ENCODE data around the gene PSMA4. TPM values are rescaled to one million over a fixed set of nuclear protein-coding genes. Genes with fewer than 3 reads are reported as not detected.
"Not testable (repeated sequence)": the region's sequence is repeated elsewhere in the genome, so short reads cannot be mapped to it uniquely, and the experiment has no call there.

The PSMA4 gene
- polyA plus RNA-seq, 12 donors = 122 to 211 (median 168) TPM; not detected in 1

DNA sequence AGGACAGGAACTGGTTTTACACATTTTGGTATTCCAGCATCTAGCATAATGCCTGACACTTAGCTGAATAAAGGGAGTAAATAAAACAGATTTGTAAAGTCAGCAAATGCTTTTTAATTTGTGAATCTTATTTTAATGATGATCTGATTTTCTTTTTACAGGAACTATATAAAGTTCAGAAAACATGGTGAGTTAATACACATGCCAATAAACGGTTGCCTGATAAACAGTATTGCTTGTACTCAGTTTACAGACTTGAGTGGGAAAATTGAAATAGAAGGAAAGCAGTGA lies 1.4 kb downstream of the PSMA4 start:
- DNase-seq = no peak

DNA sequence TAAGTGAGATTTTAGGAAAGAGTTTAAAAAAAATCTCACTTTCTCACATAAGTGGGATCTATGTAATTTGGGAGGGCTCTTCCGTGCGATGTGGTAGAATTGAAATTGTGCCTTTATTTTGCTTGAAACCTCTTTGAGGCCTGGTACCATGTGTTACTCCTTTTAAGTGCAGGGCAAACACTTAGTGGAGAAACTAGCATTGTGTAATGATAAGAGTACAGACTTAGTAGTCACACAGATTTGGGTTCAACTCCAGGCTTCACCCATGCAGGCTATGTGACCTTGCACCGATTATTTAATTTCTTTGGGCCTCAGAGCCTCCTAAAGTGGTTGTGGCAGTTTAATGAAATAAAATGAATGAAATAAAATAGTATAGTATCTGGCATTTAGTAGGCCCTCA lies 2.4 kb downstream of the PSMA4 start:
- no peak for DNase-seq

DNA sequence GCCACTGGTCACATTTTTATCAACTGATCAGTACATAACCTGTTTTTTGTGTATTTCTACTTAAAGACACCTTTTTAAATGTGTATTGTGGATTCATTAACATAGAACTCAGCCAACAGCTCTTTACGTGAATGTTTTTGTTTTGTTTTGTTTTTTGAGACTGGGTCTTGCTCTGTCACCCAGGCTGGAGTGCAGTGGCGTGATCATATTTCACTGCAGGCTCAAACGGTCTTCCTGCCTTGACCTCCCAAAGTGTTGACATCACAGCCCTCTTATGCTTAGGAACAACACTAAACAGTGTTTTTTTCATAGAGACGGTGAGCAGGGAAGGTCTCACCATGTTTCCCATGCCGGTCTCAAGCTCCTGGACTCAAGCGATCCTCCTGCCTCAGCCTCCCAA lies 9.9 kb downstream of the PSMA4 start:
- DNase-seq = no peak

DNA sequence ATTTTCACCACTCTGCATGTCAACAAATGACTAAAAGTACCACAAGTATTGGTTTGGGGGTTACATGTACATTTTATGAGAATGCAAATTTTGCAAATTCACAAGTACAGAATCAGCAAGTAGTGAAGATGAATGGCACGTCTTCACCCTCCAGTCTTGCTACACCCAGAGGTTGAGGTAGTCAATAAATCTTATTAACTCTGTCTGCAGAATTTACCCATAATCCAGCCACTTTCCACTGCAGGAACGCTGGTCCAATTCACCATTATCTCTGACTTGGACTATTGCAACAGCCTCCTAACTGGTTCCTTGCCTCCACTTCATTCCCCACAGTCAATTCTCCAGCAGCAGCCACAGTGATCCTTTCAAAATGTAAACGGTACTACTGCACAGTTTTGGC lies 10.6 kb downstream of the PSMA4 start:
- no peak for DNase-seq

DNA sequence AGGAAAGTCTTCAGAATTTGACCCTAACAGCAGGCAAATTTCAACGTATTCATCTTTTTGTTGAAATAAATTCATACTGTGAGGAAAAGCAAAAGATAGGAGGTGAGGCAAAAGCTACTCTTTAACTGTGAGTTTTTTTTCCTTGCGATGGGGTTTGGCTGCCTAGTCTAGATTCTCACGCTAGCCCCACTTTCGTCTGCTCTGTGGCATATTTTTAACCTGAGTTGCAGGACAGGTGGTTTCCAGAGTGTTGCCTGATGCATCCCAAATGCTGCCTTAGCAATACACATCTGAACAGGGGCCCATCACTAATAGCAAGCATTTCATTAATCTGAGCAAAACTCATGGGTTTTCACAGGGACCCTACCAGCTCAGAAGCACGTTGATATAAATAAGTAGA lies 11.7 kb downstream of the PSMA4 start:
- no peak for DNase-seq

DNA sequence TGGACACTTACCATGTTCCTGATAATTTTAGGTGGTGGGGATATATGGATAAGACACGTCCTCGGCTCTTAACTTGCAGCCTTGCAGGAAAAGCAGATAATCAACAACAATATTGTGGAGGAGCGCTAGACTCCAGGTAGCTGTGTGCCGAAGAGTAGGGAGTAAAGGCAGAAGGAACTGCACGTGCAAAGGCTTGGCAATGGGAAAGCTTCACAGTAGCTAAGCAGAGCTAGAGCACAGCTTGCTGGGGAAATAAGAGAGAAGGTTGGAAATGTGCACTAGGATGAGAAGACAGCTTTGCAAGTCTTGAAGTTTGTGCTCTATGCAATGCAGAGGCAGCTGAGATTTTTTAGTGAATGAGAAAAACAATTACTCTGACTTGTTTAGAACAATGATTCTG lies 12.4 kb downstream of the PSMA4 start:
- DNase-seq = no peak

DNA sequence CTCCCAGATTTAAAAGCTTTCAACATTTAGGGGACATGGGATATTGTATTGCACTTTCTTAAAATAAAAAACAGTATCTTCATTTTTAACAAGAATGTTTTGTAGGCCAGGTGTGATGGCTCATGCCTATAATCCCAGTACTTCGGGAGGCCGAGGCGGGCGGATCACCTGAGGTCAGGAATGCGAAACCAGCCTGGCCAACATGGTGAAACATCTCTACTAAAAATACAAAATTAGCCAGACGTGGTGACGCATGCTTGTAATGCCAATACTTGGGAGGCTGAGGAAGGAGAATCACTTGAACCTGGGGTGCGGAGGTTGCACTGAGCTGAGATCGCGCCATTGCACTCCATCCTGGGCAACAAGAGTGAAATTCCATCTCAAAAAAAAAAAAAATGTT lies 20.0 kb downstream of the PSMA4 start:
- not testable (repeated sequence) for DNase-seq

DNA sequence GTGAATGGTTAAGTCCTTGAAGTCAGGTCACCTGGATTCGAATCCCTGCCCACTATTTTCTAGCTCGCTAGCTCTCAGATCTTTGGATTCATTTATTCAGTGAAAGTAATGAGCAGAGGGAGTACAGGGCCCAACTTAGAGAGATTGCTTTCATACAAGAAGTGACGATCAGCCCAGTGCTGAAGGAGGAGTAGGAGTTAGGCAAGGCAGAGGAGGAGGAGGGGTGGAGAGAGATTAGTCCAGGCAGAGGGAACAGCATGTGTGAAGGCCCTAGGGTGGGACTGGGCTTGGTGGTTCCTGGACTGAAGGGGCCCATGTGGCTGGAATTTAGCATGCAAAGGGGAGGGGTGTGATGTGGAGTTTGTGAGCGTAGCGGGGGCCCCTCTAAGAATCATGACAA lies 21.2 kb downstream of the PSMA4 start:
- no peak for DNase-seq

DNA sequence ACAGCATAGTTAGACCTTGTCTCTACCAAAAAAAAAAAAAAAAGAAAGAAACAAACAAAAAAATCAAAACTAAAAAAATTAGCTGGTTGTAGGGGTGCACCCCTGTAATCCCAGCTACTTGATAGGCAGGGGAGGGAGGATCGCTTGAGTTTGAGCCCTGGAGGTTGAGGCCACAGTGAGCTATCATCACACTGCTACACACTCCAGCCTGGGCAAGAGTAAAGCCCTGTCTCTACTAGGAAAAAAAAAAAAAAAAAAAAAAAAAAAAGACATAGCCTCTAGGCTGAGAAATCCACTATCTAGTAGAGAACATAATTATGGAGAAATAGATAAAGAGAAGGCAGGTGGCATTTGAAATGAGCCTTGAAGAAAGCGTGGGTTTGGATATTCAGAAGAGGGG lies 22.8 kb downstream of the PSMA4 start:
- DNase-seq = no peak

DNA sequence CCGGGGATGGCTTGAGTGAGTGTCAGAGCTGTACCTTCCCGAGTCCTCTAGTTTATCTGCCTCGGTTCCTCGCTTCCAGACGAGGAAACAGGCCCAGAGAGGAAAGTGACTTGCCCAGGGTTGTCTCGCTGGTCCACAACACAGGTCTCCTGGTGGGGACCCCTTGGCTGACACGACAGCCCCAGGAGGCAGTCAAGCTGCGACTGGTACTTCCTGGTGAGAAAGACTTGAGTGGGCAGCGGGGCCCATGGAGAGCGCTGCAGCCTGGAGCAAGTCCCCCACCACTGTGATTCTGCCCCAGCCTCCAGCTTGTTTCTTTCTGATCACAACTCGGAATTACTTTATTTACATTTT lies 24.5 kb downstream of the PSMA4 start:
- DNase-seq = no peak

DNA sequence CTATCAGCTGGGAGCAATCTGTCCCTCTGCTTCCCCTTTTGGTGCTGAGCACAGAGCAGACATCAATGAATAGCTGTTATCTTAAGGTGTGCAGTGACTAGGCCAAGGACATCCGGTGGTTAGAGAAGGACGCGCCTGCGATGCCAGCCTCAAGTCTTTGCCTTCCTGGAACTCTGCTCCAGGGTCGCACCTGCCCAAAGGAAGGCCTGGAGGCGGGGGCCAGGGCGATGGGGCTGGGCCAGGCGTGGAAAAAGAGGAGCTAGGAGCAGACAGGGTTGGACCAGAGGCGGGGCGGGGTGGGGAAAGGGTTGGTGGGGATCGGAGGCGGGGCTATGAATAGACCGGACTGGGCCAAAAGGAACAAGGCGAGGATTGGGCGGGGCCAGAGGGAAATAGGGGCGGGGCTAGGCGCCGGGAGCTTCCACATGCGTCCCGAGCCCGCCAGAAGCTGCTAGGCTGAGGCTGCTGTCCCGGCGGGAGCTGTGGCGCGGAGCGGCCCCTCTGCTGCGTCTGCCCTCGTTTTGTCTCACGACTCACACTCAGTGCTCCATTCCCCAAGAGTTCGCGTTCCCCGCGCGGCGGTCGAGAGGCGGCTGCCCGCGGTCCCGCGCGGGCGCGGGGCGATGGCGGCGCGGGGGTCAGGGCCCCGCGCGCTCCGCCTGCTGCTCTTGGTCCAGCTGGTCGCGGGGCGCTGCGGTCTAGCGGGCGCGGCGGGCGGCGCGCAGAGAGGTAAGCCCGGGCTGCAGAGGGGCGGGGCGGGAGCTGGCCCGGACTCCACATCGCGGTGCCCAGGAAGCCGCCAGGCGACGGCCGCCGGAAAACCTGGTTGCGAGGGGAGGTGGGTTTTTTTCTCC lies 25.1 kb downstream of the PSMA4 start, which contains the start of gene CHRNA5:
CHRNA5 (plus strand) TSS at position 424 of the 854 bp plus-strand sequence; CDS start at position 624, 200 bp downstream.
- DNase-seq = peak; percentile 69

DNA sequence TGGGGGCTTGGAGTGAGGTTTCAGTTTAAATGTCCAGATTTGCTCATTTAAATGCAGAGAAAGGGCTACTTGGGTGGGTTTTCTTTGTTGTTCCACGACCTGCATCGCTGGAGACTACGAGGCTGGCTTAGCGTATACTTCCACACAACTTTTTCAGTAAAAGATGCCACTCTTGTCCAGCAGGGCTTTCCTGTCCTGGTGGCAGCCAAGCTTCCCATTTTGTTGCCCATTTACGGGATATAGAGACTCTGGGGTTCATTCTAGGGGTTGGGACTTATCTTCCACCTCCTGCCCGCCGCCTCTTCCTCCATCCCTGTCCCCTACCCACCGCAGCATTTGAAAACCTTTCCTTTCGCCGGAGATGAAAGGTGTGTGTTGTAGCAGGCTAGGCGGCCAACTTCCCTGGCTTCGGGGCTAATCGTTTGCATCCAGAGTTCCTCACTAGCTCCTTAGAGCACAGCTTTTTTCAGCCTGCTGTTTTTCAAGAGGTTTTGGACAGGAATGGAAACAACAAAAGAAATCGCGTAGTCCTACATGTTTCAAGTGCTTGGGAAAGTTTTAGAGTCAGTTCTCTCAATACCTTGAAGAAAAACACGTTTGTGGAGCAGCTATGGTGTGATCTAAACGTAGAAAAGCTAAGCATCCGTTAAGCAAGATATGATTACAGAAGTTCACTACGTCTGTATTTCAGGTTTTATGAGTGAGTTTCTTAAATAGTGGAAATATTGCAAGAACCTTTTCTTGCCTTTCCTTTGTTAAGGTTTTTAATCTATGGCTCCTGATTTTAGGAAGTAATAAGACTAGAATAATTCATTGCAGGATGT lies 25.9 kb downstream of the PSMA4 start:
- peak; percentile 3 for DNase-seq

DNA sequence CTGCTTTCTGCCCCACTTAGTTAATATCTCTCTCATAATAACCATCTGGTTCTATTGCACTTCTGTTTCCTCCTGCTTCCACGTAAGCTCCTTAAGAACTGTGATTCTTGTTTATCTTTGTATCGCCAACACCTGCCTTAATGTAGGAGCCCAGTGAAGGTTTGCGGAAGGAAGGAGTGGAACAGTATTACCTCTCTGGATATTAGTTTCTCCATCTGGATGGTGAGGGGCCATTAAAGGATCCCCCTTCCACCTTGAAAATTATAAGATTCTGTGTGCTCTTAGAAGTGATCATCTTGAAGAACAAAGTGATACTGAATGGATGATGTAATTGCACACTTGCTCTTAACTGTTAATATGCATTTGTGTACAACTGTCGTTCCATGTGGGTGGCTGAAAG lies 27.3 kb downstream of the PSMA4 start:
- DNase-seq = no peak

DNA sequence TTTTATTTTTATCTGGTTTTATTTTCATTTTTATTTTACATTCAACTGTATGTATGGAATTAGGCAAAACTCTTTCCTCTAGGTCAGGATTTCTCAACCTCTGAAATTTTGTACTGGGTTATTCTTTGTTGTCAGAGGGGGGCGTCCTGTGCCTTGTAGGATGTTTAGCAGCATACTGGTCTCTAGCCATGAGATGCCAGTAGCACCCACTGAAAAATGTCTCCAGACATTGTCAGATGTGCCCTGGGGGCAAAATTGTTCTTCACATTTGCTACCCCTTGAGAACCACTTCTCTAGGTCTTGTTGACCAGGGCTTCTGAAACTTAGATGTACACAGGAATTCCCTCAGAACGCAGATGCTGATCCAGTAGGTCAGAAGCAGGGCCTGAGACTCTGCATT lies 30.5 kb downstream of the PSMA4 start:
- no peak for DNase-seq

DNA sequence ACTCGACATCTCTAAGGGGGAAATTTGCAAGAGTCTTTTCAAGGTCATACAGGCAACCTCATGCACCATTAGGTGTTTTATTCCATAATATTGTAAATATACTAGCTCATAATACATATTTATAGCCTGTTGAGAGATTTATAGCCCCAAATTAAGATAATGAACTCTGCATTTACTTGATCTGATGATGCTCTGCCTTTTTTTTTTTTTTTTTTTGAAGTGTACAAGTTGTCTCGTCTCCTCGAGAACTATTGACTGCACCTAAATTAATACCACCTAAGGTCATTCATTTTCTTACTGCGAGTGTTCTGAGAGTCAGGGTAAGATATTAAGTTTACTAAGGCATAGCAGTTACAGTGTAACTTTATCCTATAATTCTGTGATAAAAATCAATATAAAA lies 31.1 kb downstream of the PSMA4 start:
- DNase-seq = no peak

DNA sequence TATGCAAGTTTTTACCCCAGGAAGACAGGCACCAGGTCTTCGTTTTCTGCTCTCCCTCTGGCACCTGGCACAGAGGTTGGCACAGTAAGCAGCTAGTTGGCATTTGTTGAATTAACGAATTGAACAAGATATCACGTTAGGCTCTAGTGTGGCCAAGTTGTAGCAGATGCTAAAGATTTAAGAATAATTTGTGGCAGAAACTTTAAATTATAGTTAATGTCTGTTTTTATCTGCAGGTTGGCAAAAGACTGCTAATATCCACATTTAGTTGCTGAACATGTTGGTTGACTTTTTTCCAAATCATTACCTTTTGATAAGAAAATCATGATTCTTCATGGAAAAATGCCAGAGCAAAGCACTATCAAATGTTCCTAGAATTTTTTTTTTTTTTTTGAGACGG lies 33.2 kb downstream of the PSMA4 start:
- no peak for DNase-seq

DNA sequence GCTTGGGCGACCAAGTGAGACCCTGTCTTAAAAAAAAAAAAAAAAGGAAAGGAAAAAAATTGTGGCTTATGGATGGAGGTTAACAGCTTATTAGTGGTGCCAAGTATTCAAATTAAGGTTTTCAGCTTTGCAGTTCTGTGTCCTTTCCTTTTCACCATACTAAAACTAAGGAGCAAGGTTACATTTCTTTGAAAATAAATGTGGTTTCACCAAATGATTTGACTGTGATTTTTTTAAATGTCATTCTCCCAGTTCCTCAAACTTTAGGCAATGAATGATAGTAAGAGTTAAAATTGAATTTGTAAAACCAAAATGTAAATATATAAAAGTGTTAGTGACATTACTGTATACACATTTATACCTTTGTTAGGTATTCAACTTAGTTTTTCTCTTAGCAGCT lies 34.7 kb downstream of the PSMA4 start:
- DNase-seq = no peak

DNA sequence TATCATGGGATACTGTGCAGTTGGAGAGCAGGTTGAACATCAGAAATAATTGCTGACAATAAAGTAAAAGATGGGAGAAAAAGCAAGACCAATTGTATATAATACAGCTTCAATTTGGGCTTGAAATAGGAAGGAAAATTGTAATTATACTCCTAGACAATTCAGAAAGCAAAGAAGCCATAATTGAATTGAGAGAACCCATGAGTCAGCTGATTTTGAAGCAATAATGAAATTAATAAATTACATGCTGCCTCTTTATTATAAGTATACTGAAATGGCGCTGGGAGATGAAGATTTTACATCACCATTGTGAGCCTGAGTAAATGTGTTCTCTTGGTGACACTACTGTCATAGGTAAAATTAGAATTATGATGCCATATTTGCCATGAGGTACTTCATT lies 57.3 kb downstream of the PSMA4 start:
- no peak for DNase-seq

DNA sequence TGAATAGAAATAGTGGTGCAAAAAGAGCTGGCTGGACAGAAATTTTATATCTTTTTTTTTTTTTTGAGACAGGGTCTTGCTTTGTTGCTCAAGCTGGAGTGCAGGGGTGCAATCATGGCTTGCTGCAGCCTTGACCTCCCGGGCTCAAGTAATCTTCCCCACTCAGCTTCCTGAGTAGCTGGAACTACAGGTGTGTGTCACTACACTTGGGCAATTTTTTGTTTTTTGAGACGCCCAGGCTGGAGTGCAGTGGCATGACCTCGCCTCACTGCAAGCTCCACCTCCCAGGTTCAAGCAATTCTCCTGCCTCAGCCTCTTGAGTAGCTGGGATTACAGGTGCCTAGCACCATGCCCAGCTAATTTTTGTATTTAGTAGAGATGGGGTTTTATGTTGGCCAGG lies 58.1 kb downstream of the PSMA4 start:
- DNase-seq = no peak

DNA sequence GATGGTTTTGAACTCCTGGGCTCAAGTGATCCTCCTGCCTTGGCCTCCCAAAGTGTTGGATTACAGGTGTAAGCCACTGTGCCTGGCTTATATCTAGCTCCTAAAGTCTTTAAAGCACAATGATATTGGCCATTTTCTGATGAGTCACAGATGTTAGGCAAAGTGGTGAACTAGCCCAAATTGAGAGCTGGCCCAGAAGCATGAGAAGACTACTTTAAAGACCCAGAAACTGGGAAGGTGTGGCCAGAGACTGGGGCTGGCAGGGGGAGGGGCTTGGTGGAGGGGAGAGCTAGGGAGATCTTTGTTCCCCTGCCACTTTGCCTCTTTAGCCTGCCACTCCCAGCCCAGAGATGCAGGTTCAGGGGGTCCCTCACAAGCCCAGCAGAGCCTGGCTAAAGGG lies 58.9 kb downstream of the PSMA4 start:
- DNase-seq = no peak

Data from muscle of arm (tissue), 12 donors.